ENCODE measurements around the gene TNFRSF21. TPM values are rescaled to one million over a fixed set of nuclear protein-coding genes. Genes with fewer than 3 reads are reported as not detected.

The TNFRSF21 gene
- total and polyA plus RNA-seq, 2 of the 8 experiments (the other 6 are each of a cell fraction or from before 2014, with no cell fraction given): 16.4 to 52.7 TPM

- Histone ChIP-seq H3K9me3 (ENCODE audit: insufficient read depth in 2 of 2, low read depth in 1 of 2, low read length in 1 of 2) (no peaks in the 10 kb centered on the region), H2BK5ac (ENCODE audit: low read depth, low read length) (no peak overlapping the region), H3K23ac (ENCODE audit: insufficient read length) (no peak overlapping the region), H2AFZ (ENCODE audit: low read length) (no peak overlapping the region), H3K36me3 (ENCODE audit: control insufficient read depth in 2 of 4, insufficient read depth in 4 of 4, low read length in 3 of 4) (peaks cover 0 to 12% (median 0%) of the 10 kb centered on the region in 4 experiments; a peak in 1 of 8 replicates), H3K4me3 (ENCODE audit: extremely low read depth in 1 of 4, insufficient read depth in 2 of 4, low read depth in 3 of 4, low read length in 4 of 4) (no peak overlapping the region), H3K56ac (replicated peaks; ENCODE audit: insufficient read length, low read depth, low read length) (no peak overlapping the region), H3K79me1 (ENCODE audit: low read depth, low read length) (peaks cover 5% of the 10 kb centered on the region; the same call in 1 of the 2 replicates), H3K14ac (ENCODE audit: insufficient read length) (no peak overlapping the region), H3K27ac (ENCODE audit: low read depth, low read length) (no peak overlapping the region), H3K27me3 (replicated peaks in 1 of 4; ENCODE audit: control insufficient read depth in 3 of 4, extremely low read depth in 1 of 4, insufficient read depth in 3 of 4, low read length in 3 of 4) (no peaks in the 10 kb centered on the region), H2AK5ac (ENCODE audit: low read depth, low read length) (no peak overlapping the region), H4K5ac (ENCODE audit: insufficient read length, low read depth, low read length) (no peak overlapping the region), H2BK12ac (ENCODE audit: low read depth, low read length) (no peak overlapping the region), H3K18ac (ENCODE audit: extremely low read depth, low read length) (no peak overlapping the region), H4K91ac (replicated peaks; ENCODE audit: insufficient read length, low read length) (no peak overlapping the region), H3K4me1 (replicated peaks in 1 of 4; ENCODE audit: control insufficient read depth in 3 of 4, insufficient read depth in 4 of 4, low read length in 3 of 4) (peaks cover 0 to 4% (median 0%) of the 10 kb centered on the region in 4 experiments; a peak in 3 of 7 replicates), H2BK20ac (ENCODE audit: low read length) (no peak overlapping the region), H3K4ac (replicated peaks; ENCODE audit: insufficient read length, low read depth, low read length) (no peak overlapping the region), H4K20me1 (replicated peaks in 1 of 2; ENCODE audit: control insufficient read depth in 1 of 2, insufficient read depth in 2 of 2, low read length in 2 of 2) (peaks cover 6 to 7% of the 10 kb centered on the region in 2 experiments), H4K8ac (ENCODE audit: extremely low read depth, insufficient read depth, low read length) (no peak overlapping the region), H2BK15ac (ENCODE audit: low read length) (no peak overlapping the region), H3K79me2 (ENCODE audit: control insufficient read depth in 1 of 2, insufficient read depth in 2 of 2, low read length in 2 of 2) (peaks cover 0 to 59% of the 10 kb centered on the region in 2 experiments; a peak in 2 of 4 replicates), H3K4me2 (ENCODE audit: insufficient read depth in 1 of 2, low read depth in 2 of 2, low read length in 2 of 2) (no peak overlapping the region), H2BK120ac (replicated peaks; ENCODE audit: low read depth, low read length) (no peak overlapping the region), H3K9ac (replicated peaks in 1 of 4; ENCODE audit: extremely low read depth in 1 of 4, low read depth in 3 of 4, low read length in 3 of 4) (no peak overlapping the region), H3K23me2 (ENCODE audit: low read depth, low read length) (no peaks in the 10 kb centered on the region; the same call in 1 of the 2 replicates)
- ChIA-PET POLR2A (ENCODE audit: partially characterized antibody) (no interaction called here), CTCF (ENCODE audit: partially characterized antibody) (no interaction called here)
- TF ChIP-seq, protein P1, sequence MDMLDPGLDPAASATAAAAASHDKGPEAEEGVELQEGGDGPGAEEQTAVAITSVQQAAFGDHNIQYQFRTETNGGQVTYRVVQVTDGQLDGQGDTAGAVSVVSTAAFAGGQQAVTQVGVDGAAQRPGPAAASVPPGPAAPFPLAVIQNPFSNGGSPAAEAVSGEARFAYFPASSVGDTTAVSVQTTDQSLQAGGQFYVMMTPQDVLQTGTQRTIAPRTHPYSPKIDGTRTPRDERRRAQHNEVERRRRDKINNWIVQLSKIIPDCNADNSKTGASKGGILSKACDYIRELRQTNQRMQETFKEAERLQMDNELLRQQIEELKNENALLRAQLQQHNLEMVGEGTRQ (IDR thresholded peaks at IDR 0.05; ENCODE audit: low read length): no peak
- TF ChIP-seq EZH2 (IDR thresholded peaks at IDR 0.05; ENCODE audit: low read depth, low read length, severe bottlenecking): no peak
- TF ChIP-seq KDM1A (IDR thresholded peaks at IDR 0.05; ENCODE audit: borderline replicate concordance, low read length): no peak
- TF ChIP-seq JUN (IDR thresholded peaks at IDR 0.05; ENCODE audit: low read depth, low read length): no peak
- no peak for TF ChIP-seq SP4 (IDR thresholded peaks at IDR 0.05; ENCODE audit: low read length)
- no peak for TF ChIP-seq CTBP2 (IDR thresholded peaks at IDR 0.05; ENCODE audit: borderline replicate concordance, insufficient read depth, insufficient read length, low read length)
- TF ChIP-seq E2F6 (IDR thresholded peaks at IDR 0.05): no peak
- TF ChIP-seq POLR2AphosphoS5 (IDR thresholded peaks at IDR 0.05; ENCODE audit: low read depth, low read length): no peak
- TF ChIP-seq ASH2L (IDR thresholded peaks at IDR 0.05; ENCODE audit: low read length): no peak
- no peak for TF ChIP-seq TBP (IDR thresholded peaks at IDR 0.05; ENCODE audit: low read depth, low read length)
- DNase-seq (ENCODE audit: low read depth in 1 of 2, low spot score in 2 of 2) (no peak), FAIRE-seq (no peak)
- 90% methylated on average over 5 of the region's 5 CpGs; no CpG with 5 or more reads in 1 of the 2 experiments for WGBS, 2 experiments (ENCODE audit: extremely low coverage in 1 of 2, insufficient coverage in 1 of 2, insufficient read length in 1 of 2, insufficient replicate concordance in 2 of 2, low coverage in 1 of 2, low lambda C conversion rate in 2 of 2, missing lambda C conversion rate in 1 of 2)
Measured at GRCh38 chr6:47268572-47269187, 41.0 kb downstream of the TNFRSF21 start.
